Breast epithelium (tissue), 3 donors: ENCODE measurements around the gene CLSTN3.

Source experiments
- POLR2A ChIP-seq: fragments of 450-650 bp; IDR thresholded peaks from one replicate; pipeline ENCODE4 v1.6.1; 2016; ENCODE audit warnings: antibody characterized with exemption, mild to moderate bottlenecking, moderate library complexity
- POLR2AphosphoS5 ChIP-seq, 3 donors: sonication (generic); formaldehyde crosslinking; IDR thresholded peaks; one replicate each; pipeline ENCODE4 v1.6.1; 2017; ENCODE audit warnings: antibody characterized with exemption in 3 of 3
- TF ChIP-seq, protein P1 (sequence below), 3 donors: fragments of 450-650 bp; IDR thresholded peaks; one replicate each; pipeline ENCODE4 v1.5.1; 2016 to 2017; ENCODE audit warnings: antibody characterized with exemption in 3 of 3, mild to moderate bottlenecking in 3 of 3, moderate library complexity in 3 of 3

DNA sequence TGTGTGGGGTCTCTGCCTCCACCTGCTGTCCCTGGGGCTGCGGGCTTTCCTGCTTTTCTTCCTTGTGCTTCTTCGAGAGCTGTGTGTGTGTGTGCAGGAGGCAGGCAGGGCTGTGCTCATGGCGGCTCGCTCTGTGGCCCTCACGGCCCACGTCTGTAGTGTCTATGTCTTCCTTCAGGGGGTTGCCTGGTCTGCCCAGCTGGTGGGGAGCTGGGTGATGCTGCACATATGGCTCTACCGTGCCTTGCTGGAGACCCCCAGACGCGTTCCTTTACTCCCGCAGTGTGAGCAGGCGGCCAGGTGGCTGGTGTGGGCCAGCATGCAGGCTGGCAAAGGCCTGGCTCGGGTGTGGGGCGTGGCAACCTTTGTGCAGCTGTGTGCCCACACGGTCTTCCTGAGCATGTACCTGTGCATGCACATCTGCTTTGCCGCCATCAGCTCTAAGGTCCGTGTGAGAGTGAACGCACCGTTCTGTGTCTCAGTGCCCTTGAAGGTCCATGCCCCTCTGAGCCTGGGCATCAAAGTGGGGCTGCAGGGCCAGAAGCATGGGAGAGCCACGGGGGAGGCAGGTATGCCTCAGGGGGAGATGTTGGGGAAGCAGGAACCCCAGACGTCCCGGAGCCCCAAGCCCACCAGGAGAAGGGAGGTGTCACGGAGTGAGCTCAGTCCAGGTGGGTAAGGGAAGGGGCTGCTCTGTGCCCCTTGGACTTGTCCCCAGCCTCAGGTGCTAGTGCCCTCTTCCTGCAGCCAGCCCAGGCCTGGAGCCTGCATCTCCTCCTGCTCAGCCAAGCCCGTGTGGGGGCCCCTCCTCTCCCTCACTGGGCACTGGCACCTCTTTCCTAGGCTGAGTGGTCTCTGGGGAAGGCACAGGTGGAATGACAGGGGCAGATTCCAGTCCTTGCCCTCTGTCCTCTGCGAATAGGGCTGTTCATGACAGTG, 26.4 kb downstream of the CLSTN3 start:
- TF ChIP-seq POLR2A (no peak), POLR2AphosphoS5 (IDR thresholded peaks at IDR 0.05) (no peak)
- TF ChIP-seq, protein P1, sequence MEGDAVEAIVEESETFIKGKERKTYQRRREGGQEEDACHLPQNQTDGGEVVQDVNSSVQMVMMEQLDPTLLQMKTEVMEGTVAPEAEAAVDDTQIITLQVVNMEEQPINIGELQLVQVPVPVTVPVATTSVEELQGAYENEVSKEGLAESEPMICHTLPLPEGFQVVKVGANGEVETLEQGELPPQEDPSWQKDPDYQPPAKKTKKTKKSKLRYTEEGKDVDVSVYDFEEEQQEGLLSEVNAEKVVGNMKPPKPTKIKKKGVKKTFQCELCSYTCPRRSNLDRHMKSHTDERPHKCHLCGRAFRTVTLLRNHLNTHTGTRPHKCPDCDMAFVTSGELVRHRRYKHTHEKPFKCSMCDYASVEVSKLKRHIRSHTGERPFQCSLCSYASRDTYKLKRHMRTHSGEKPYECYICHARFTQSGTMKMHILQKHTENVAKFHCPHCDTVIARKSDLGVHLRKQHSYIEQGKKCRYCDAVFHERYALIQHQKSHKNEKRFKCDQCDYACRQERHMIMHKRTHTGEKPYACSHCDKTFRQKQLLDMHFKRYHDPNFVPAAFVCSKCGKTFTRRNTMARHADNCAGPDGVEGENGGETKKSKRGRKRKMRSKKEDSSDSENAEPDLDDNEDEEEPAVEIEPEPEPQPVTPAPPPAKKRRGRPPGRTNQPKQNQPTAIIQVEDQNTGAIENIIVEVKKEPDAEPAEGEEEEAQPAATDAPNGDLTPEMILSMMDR (IDR thresholded peaks at IDR 0.05) = no peak
